Measurements from ENCODE around the gene MXRA8.

Gene MXRA8

DNA sequence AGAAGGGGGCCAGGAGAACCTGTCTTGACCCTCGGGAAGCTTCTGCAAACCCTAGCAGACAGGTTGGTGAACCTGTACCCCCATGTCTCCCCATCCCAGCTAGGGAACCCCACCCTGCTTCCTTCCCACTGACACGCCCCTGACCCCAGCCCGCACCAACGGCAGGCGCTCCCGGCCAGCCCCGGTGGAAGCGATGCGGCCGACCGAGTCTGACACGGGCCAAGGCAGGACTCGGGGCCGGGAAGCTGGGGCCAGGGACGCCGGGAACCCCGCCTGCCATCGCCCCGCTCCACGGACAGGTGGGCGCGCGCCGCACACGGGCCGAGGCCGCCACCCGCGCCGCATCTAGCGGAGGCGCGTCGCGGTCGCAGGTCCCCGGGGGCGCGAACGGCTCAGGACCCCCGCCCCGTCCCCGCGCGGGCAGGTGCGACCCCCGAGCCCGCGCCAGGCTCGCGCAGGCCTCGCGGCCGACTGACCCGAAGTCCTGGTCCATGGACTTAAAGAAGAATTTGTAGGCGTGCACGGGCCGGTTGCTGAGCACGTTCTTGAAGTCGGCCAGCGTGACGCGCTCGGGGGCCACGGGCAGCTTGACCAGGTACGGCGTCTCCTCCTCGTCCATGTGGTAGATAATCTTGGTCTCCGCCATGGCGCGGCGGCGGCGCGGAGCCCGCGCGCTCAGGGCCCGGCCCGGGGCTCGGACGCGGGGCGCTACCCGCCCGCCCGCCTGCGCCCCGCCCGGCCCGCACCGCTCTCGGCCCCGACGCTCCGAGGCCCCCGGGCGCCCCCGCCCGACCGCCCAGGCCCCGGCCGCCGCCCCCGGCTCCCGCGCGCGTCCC lies 9.7 kb downstream of the MXRA8 start:
- no peak for DNase-seq

DNA sequence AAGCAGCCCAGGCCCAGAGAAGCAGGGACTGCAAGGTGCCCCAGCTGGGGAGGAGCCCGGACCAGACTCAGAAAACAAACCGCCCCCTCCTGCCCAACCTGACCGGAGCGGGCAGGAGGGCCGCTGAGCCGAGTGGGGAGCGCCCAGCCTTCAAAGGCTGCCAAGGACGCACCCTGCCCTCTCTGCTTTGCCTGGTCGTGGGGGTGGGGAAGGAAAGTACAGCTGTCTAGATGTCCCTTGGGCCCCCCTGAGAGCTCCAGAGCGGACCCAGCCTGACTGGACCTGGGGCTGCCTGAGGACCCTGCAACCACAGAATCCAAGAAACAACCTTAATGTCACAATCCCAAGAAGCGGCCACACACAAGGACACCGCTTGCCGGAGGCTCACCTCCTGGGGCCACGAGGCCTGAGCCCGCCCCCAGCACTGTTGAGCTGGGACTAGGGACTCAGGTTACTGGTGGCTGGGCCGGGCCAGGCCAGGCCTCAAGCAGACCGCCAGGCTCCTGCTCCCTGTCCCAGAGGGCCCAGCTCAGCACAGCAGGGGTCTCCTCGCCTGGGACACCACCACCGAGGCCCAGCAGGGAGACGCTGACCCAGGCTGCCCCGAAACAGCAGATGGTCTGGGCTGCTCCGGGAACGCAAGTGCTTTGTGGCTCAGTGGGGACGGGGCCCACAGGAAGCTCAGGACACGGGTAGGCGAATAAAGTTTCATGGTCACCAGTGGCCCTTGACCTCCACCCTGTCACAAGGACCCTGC lies 10.5 kb downstream of the MXRA8 start:
- DNase-seq: no peak

DNA sequence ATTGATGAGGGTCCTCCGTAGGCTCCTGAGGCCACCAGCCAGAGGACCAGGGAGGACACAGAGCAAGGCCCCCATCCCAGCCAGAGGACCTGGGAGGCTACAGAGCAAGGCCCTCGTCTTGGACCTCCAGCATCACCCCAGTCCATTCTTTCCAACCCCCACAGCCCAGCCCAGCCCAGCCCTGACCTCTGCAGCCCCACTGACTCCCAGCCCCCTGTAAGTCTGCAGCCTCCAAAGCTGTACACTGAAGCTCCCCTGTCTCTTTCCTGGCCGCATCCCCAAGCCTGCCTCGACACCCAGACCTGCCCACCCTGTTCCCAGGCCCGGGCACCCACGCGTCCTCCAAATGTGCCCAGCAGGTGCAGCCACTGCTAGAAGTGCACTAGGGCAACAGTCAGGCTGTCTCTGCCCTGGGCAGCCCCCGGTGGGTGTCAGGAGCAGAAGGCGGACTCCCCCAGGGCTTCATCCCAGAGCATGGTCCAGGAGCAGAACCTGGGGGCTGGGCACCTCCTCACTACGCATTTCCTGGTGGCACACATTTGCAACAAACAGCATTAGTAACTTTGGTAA lies 11.2 kb downstream of the MXRA8 start:
- DNase-seq: no peak

DNA sequence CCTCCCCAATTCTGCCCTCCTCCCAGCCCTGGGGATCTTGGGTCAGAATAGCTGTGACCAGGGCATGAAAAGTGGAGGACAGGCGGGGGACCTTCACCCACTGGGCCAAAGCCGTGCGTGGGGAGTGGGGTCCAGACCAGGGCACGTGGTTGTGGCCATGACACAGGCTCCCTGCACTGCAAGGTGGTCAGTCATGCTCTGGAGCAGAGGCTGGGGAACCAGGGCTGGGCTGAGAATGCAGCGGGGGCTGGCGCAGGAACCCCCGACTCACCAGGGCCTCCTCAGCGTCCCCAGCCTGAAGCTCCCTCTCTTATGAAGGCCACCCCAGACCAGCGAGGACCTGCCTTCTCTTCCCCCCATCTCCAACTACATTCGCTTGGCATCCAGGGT lies 11.9 kb downstream of the MXRA8 start:
- no peak for DNase-seq

DNA sequence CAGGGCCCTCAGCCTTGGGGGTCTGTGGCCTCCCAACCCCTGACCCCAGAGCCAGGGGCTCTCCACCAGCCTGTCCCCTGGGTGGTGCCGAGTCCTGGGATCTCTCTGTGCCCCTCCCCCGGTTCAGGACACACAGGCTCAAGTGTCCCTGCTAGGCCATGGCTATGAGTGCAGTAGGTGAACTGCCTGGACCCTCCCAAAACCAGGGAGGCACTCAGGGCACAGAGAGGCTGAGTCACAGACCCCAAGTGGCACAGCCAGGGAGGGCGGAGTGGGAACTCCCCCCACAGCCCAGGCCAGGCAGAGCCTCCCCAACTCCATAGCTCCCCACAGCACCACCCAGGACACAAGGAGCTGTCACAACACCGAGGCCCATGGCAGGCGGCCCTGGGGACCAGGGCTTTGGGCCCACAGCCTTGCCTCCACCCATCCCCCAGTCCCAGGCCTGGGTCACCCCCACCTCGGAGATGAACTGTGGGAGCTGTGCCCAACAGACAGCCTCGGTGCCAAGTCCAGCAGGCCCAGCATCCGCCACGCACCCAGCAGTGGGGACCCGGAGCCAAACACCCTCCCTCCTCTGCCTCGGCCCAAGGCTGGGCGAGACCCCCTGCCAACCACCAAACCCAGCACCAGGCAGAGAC lies 12.4 kb downstream of the MXRA8 start:
- DNase-seq: no peak

DNA sequence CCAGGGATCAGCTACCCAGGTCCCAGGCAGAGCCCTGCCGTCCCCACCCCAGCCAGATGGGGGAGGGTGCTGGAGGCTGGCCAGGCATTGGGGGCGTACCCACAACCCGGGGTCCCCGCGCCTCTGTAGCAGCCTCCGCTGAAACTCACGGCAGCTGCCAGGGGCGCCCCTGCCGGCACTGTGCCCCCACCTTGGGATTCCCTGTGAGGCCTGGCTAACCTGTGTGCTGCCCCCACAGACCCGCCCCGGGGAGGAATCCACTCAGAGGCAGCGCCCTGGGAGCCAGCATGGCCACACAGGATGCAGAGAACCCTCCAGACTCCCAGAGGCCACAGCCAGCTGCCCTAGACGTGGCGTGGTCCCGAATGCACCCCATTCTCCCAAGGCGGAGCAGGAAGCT lies 13.0 kb downstream of the MXRA8 start:
- no peak for DNase-seq

DNA sequence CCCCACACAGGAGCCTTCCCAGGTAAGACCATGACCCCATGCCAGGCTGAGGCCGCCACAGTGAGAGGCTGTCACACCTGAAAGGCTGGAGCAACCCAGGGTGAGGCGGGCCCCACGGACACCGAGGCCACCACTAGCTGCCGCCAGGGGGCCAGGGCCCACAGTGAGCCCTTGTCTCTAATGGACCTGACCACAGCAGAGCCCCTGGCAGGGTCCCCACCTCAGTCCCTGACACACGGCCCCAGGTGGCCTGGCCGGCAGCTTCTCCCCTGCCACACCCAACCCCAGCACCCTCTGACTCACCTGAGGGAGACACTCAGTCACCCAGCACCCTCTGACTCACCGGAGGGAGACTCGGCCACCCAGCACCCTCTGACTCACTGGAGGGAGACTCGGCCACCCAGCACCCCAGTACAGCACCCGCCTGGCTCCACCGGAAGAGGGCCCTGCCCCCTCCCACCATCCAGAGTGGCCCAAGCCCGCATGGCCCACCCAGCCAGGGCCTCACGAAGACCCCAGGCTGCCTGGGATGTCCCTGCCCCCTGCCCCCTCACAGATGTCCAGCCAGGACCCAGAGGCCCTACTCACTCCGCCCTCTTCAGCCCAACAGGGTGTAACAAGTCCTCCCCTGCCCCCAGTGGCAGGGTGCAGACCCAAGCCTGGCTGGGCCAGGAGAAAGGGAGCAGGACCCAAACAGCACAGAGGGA lies 13.5 kb downstream of the MXRA8 start:
- DNase-seq: no peak

DNA sequence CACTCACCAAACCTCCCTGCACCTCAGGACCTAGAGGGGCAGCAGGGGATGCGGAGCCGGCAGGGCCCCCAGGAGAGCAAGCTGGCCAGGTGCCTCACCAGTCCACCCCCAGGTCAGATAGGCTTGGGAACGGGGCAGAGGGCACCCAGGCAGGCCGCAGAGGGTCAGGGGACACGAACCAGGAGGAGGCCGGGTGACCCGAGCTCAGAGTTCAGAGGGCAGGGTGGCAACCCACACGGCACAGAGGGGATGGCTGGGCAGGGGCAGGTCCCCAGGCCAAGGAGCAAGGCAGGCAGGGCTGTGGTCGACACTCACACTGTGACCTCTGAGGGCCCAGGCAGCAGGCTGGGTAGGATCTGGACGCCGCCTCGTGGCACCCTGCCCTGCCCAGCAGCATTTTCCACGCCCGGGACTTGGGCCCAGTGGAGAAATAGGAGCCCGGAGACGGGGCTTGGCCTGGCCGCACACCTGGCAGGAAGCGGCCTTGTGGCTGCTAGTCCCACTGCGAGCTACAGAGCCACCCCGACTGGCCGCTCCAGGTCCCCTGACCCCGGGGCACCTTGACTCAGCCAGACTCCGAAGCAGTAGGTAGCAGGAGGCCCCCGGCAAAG lies 14.4 kb downstream of the MXRA8 start:
- DNase-seq: no peak

DNA sequence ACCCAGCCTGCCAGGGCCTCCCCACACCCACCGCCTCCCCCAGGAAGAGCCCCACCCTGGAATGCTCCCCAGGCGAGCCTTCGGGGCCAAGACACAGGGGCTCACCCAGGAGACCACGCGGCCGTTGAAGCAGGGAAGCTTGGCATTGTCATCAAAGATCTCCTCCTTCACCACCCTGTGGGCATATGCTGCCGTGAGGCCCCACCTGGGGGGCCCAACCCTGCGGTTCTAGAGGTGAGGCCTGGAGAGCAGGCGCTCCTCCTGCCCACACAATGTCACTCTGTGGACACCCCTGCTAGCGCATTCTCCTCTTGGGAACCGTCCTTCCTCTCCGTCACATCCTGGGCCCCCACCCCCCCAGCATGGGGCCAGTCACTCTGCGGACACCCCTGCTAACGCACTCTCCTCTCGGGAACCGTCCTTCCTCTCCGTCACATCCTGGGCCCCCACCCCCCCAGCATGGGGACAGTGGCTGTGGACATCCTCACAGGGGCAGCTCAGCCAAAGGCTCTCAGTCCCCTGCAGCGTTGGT lies 15.7 kb downstream of the MXRA8 start:
- no peak for DNase-seq

DNA sequence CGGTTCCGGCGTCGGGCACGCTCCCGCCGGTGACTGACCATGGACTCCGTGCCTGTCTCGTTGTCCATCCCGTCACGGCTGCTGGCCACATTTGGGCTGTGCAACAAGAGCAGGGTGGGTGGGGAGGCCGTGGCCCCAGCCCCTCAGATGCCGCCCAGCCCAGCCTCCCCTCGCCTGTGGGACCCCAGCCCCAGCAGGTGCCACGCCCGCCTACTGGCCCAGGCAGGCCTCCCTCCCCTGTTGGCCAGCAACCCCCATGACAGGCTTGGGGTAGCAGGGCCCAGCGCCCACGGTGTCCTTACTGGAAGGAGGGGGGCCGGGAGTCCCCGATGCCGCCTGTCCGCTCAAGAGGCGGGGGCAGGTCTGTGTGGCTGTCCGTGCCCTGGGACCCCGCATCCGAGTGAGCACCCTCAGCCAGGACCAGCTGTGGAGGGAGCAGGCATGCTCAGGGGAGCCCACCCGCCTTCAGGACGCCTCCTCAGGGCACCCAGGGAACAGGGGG lies 16.2 kb downstream of the MXRA8 start:
- DNase-seq: no peak

DNA sequence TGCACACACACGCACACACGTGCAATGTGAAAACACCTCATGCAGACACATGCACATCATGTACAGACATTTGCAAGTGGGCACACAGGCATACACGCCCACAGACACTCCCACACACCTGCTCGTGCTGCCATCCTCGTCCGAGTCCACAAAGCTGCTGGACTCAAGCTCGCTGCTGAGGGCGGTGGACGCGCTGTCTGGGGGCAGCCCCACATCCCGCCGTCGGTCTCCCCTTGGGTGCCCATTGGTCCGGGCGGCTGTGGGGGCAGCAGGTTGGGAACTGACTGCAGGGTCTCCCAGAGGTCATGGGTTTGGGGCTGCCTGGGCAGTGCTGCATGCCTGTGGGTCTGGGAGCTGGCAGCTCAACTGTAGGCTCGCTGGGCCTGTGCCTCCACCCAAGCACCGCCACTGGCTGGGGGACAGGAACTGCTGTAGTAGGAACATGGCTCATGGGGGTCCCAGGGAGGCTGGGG lies 16.8 kb downstream of the MXRA8 start:
- DNase-seq: no peak

DNA sequence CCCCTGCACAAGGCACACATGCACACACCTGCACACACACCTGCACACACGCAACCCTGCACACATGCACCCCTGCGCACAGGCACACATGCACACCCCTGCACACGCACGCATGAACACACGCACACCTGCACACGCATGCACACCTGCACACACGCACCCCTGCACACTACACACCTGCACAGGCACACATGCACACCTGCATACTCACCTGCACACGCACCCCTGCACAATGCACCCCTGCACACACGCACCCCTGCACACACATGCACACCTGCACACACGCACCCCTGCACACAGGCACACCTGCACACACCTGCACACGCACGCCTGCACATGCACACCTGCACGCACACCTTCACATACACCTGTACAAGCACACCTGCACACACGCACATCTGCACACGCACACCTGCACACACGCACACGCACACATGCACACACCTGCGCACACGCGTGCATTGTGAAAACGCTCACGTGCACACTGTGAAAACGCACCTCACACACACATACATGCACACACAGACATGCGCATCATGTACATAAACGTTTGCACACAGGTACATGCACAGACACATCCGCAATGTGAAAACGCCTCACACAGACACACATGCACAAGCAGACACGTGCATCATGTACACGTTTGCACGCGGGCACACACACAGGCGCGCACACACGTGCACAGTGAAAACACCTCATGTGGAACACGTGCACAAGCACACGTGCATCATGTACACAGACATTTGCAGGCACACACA lies 17.4 kb downstream of the MXRA8 start:
- no peak for DNase-seq

DNA sequence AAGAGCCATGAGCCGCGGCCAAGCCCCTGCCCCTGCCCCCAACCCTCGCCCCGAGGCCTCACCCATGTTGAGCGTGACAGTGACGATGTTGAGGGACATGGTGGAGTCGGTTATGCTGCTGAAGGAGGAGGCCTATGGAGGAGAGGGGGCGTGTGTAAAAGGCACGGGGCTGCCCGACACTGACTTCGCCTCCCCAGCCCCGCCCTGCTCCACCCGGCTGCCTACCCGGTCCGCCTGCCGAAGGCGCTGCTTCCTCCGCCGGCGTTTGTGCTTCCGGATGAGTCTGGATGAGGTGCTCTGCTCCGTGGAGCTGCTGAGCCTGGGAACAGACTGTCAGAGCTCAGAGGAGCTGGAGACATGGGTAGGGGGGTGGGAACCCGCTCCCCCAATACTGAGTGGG lies 18.2 kb downstream of the MXRA8 start:
- no peak for DNase-seq

DNA sequence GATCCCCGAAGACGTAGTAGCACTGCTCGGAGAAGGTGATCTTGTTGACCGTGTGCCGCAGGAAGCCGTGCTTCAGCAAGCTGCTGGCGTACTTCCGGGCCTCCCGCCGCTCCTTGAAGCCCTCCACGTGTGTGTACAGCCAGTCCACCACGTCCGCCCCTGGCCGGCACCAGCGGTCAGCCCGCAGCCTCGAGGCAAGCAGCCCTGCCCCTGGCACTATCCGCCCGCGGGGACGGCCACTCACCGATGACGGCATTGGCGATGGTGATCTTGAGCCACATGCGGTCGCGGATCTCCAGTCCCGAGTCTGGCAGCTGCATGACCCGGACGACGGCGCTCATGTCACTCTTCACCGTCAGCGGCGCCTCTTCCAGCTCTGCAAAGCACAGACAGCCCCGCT lies 20.1 kb downstream of the MXRA8 start:
- DNase-seq: no peak

DNA sequence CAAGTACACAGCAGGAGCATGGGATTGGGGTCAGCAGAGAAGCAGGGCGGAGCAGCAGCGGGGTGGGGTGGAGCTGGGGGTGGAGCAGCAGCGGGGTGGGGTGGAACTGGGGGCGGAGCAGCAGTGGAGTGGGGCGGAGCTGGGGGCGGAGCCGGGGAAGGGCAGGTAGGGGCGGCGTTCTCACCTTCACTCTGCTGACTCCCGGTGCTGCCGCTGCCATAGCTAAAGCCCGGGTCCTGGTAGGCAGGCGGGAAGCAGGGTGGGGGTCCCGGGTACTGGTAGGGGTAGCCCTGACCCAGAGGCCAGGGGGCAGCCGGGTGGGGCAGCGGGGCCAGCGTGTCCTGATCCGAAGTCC lies 20.6 kb downstream of the MXRA8 start:
- DNase-seq: no peak

DNA sequence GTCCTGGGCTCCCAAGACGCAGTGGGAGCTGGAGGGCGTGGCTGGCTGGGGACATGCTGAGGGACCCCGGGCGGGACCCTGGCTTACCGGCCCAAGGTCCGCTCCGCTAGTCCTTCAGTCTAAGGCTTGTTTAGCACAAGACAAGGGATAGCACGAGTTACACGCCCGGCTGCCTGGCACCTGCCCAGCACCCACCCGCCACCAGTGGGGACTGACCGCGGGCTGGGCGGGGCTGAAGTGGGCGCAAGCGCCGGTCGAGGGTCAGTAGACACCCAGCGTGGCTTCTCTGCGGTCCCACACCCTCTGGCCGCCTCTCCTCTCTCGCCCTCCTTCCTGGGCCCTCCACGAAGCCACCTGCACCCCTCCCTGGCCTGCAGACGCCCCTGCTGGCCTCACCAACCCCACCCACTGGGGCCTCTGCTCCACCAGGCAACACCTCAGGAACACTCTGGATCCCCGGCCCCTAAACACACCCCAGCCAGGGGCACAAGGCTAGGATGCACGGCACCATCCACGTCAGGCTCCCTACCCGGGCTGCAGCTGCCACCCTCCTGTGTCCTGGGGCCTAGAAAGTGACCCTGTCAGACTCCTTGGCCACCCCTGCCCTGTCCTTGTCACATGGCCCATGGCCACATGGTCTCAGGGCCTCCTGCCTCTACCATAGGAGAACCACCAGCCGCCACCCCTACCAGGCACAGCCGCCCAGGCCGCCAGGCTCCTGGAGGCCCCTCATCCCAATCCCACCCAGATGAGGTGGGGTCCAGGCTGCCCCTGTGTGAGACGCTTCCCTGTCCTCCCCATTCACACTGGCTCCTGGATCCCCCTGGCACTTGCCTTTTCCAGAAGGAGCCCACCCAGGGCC lies 21.2 kb downstream of the MXRA8 start:
- DNase-seq: no peak

DNA sequence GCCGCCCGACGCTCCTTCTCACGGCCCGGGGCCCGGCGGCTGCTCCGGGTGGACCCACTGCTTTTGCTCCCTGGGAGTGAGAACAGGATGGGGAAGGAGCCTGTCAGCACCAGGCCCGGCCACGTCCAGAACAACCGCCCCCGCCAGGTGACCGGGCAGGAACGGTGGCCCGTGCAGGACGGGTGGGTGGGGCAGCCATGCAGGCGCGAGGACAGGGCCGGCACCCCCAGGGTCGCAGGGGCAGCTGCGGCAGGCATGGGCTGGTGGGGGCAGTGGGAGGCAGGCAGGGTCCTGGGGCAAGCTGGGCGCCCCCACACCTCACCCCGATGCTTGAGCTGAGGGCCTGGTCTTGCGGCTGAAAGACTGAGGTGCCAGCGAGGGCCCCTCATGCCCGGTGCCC lies 21.9 kb downstream of the MXRA8 start:
- DNase-seq: no peak

DNA sequence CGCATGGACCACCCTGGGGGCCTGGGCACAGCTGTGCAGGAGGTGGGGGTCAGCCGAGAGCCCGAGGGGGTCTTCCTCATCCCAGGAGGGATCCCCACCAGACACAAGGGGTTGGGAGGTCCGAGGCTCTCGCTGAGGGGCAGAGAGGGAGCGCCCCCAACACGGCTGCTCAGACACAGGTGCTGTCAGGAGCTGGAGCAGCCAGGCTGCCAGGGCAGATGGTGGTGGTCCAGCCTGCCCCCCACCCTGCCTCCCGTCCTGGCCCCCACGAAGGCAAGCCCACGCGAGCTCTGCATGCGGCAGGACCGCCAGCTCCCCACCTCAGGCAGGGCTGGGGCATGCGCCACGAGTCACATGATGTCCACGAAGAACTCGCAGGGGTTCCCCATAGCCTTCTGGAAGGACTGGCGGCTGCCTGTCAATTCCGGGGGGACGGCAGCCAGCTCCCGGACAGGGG lies 22.5 kb downstream of the MXRA8 start:
- no peak for DNase-seq

DNA sequence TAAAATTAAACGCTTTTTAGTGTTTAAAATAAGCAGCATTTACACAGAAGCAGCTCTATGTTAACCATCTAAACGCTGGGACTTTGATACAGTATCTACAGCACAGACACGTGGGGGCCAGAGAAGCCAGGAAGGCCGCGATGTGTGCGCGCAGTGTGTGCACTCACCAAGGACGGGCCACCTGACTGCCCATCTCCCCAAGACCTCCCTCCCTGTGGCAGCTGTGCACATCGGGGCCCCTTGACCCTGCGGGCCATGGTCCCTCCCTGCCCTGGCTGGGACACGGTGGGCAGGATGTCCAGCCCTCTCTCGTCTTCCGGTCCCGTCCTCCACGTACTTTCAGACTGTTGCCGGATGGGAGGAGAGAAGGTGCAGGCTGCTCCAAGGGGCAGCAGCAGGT lies 23.1 kb downstream of the MXRA8 start:
- no peak for DNase-seq

DNA sequence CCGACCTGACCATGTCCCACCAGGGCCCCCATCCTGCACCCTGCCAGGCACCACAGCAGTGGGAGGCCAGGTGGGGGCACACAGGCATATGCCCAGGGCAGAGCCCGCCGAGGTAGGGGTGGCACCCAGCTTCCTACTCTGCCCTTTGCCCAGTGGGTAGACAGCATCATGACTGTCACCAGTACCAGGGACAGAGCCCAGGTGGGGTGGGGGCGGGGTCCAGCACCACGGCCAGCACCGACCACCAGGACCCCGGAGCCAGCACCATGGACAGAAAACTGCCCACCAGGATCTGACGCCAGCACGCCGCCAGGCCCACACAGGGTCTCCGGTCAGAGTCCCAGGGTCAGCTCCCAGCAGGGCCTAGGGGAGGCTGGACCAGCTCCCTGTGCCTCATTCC lies 23.5 kb downstream of the MXRA8 start:
- no peak for DNase-seq
